Transverse colon (tissue), 3 donors: ENCODE measurements around the gene CNST.

ENCODE experiments used
- CTCF ChIP-seq, 5 experiments: fragments of 200-600 bp in 3 of 5; fragments of 450-650 bp in 2 of 5; sonication (generic) in 3 of 5; IDR thresholded peaks; 1 replicate in 2 of 5; 2 replicates in 3 of 5; pipeline ENCODE4 v1.5.1; 2016 to 2017; ENCODE audit warnings: antibody characterized with exemption in 5 of 5, inconsistent platforms in 3 of 5, mild to moderate bottlenecking in 2 of 5, moderate library complexity in 1 of 5
- POLR2A ChIP-seq: fragments of 450-650 bp; IDR thresholded peaks from one replicate; pipeline ENCODE4 v1.6.1; 2016; ENCODE audit warnings: antibody characterized with exemption, mild to moderate bottlenecking, moderate library complexity

DNA sequence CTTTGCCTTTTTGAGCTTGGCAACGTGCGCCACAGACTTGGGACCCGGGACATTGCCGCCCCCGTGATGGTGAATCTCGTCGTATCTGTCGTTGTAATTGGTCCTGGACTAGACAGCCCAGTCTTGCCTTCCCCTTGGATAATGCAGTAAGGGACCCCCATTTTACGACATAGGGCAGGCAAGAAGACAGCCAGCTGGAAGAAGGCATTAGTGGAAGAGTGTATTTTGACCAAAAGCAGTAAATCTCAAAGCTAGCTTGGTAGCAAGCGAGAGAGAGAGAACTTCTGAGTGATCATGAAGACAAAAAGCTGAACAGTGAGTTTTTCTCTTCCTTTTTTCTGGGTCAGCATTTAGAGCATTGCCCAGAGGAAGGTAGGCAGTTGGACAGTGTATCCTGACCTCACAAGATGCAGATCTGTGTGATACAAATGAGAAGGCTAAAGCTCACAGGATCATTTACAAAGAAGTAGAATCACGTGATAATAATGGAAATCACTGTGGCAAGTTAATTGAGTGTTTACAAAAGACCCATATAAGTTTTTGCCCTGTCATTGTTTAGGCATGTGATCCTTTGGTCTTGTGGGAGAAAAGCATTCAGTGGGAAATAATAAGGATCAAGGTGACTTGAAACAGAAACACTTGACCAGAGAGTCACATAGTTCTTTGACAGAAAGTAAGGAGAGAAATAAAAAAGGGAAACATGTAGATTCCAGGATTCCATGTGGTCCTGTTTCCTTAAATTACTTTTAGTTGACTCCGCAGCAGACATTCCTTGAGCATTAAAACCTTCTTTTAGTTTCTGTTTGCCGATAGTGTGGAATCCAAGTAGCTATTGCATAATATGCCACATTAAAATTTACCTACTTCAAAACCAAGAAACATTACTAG lies 66.3 kb downstream of the CNST start:
- TF ChIP-seq POLR2A = no peak
- no peak for TF ChIP-seq CTCF (IDR thresholded peaks at IDR 0.05)
